Progenitor cell of endocrine pancreas (in vitro differentiated cells): ENCODE data around the gene COPB2. TPM values are rescaled to one million over a fixed set of nuclear protein-coding genes. Genes with fewer than 3 reads are reported as not detected.

Experiments
- DNase-seq: peaks from one replicate; pipeline ENCODE4 v3.0.0; 2021; ENCODE audit warnings: low spot score; ENCODE audit not compliant: unreplicated experiment
- H3K27ac Mint-ChIP-seq: 2 replicates; pipeline ENCODE4 v1.8.0; 2021; ENCODE audit warnings: mild to moderate bottlenecking, moderate library complexity, mixed read lengths
- H3K27me3 Mint-ChIP-seq: 2 replicates; pipeline ENCODE4 v1.8.0; 2021; ENCODE audit warnings: mixed read lengths
- H3K36me3 Mint-ChIP-seq: 2 replicates; pipeline ENCODE4 v1.8.0; 2022; ENCODE audit warnings: mixed read lengths; ENCODE audit not compliant: insufficient read depth
- H3K4me1 Mint-ChIP-seq: 2 replicates; pipeline ENCODE4 v1.8.0; 2021; ENCODE audit warnings: low read depth, mixed read lengths
- H3K4me3 Mint-ChIP-seq: 2 replicates; pipeline ENCODE4 v1.8.0; 2021; ENCODE audit warnings: low read depth, mild to moderate bottlenecking, moderate library complexity, mixed read lengths
- H3K9me3 Mint-ChIP-seq: 2 replicates; pipeline ENCODE4 v1.8.0; 2021; ENCODE audit warnings: low read depth, mixed read lengths
- CTCF ChIP-seq: fragments of 200-600 bp; sonication (generic); IDR thresholded peaks from one replicate; pipeline ENCODE4 v1.5.0; 2021; ENCODE audit warnings: antibody characterized with exemption, mild to moderate bottlenecking; ENCODE audit not compliant: unreplicated experiment
- total RNA-seq: library from RNA; stranded (reverse); gene quantifications from 2 replicates; pipeline ENCODE4 v1.2.1, GENCODE V29; 2021

COPB2 gene
- total RNA-seq, 1 donor from 2014 or later, result 113 TPM

GRCh38 chr3:139327861-139328260 lies 61.6 kb downstream of the COPB2 start:
- no peak for DNase-seq
- no peak overlapping the region for H3K27ac Mint-ChIP-seq
- H3K36me3 Mint-ChIP-seq, result no peaks in the 10 kb centered on the region
- H3K27me3 Mint-ChIP-seq, result peaks cover 88% of the 10 kb centered on the region
- no peaks in the 10 kb centered on the region for H3K4me1 Mint-ChIP-seq
- H3K9me3 Mint-ChIP-seq, result no peaks in the 10 kb centered on the region
- no peak for TF ChIP-seq CTCF
- no peak overlapping the region for H3K4me3 Mint-ChIP-seq

- H3K4me3 Mint-ChIP-seq, result no peak overlapping the region
- no peak for TF ChIP-seq CTCF
- peaks cover 88% of the 10 kb centered on the region for H3K27me3 Mint-ChIP-seq
- no peaks in the 10 kb centered on the region for H3K4me1 Mint-ChIP-seq
- no peaks in the 10 kb centered on the region for H3K9me3 Mint-ChIP-seq
- DNase-seq, result no peak
- no peaks in the 10 kb centered on the region for H3K36me3 Mint-ChIP-seq
- no peak overlapping the region for H3K27ac Mint-ChIP-seq
Observed at GRCh38 chr3:139327231-139327630, 62.2 kb downstream of the COPB2 start.

GRCh38 chr3:139326707-139327106 lies 62.7 kb downstream of the COPB2 start:
- no peak for DNase-seq
- H3K27me3 Mint-ChIP-seq, result peaks cover 87% of the 10 kb centered on the region
- no peak overlapping the region for H3K4me3 Mint-ChIP-seq
- H3K36me3 Mint-ChIP-seq, result no peaks in the 10 kb centered on the region
- no peak for TF ChIP-seq CTCF
- no peaks in the 10 kb centered on the region for H3K4me1 Mint-ChIP-seq
- H3K27ac Mint-ChIP-seq, result no peak overlapping the region
- H3K9me3 Mint-ChIP-seq, result no peaks in the 10 kb centered on the region

- Mint-ChIP-seq H3K27me3 (peaks cover 87% of the 10 kb centered on the region), H3K27ac (no peak overlapping the region), H3K4me3 (no peak overlapping the region), H3K4me1 (peaks cover 5% of the 10 kb centered on the region), H3K9me3 (no peaks in the 10 kb centered on the region), H3K36me3 (no peaks in the 10 kb centered on the region)
- no peak for TF ChIP-seq CTCF
- no peak for DNase-seq
Observed at GRCh38 chr3:139326131-139326530, 63.3 kb downstream of the COPB2 start.

- Mint-ChIP-seq H3K4me3 (no peak overlapping the region), H3K27me3 (peaks cover 84% of the 10 kb centered on the region), H3K36me3 (no peaks in the 10 kb centered on the region), H3K4me1 (peaks cover 9% of the 10 kb centered on the region), H3K9me3 (no peaks in the 10 kb centered on the region), H3K27ac (no peak overlapping the region)
- no peak for TF ChIP-seq CTCF
- DNase-seq, result no peak
Observed at GRCh38 chr3:139325551-139325950, 63.9 kb downstream of the COPB2 start.
